GM12878 (cell line): Measurements from ENCODE around the gene CCR5AS.

Experiments used
- CEBPB ChIP-seq, 2 experiments: fragments of 150-350 bp in 1 of 2; IDR thresholded peaks; 2 replicates each; pipeline ENCODE4 v1.6.1; 2012 to 2014; ENCODE audit warnings: low read depth in 2 of 2, low read length in 2 of 2, borderline replicate concordance in 1 of 2, inconsistent platforms in 1 of 2
- CTCF ChIP-seq, 3 experiments: IDR thresholded peaks in 2 of 3; conservative IDR thresholded peaks in 1 of 3; 2 replicates each; pipeline ENCODE4 v1.5.1; 2011; ENCODE audit warnings: low read depth in 3 of 3, low read length in 3 of 3, mild to moderate bottlenecking in 3 of 3, control low read depth in 2 of 3, moderate library complexity in 2 of 3, inconsistent platforms in 1 of 3, mixed read lengths in 1 of 3; ENCODE audit not compliant: control insufficient read depth in 2 of 3, insufficient read depth in 1 of 3; ENCODE audit errors: extremely low read depth in 1 of 3
- EZH2 ChIP-seq: IDR thresholded peaks from 2 replicates; pipeline ENCODE4 v1.6.1; 2012; ENCODE audit warnings: low read depth, mild to moderate bottlenecking, control low read depth, inconsistent platforms, low read length, borderline replicate concordance; ENCODE audit not compliant: control insufficient read depth
- KDM1A ChIP-seq: fragments of 200-600 bp; sonication (generic); IDR thresholded peaks from 2 replicates; pipeline ENCODE4 v1.6.1; 2016; ENCODE audit warnings: borderline replicate concordance
- SUZ12 ChIP-seq: fragments of 200-600 bp; sonication (generic); IDR thresholded peaks from one replicate; pipeline ENCODE4 v1.6.1; 2018; ENCODE audit warnings: antibody characterized with exemption, mild to moderate bottlenecking; ENCODE audit not compliant: unreplicated experiment
- TAF1 ChIP-seq: IDR thresholded peaks from 2 replicates; pipeline ENCODE4 v1.6.1; 2011; ENCODE audit warnings: mild to moderate bottlenecking, low read depth, low read length, borderline replicate concordance
- YY1 ChIP-seq: IDR thresholded peaks from 2 replicates; pipeline ENCODE4 v1.6.1; 2011; ENCODE audit warnings: low read depth, mild to moderate bottlenecking, low read length
- ZSCAN29 ChIP-seq: fragments of 450-650 bp; IDR thresholded peaks from 2 replicates; pipeline ENCODE4 v1.6.1; 2017; ENCODE audit warnings: mild to moderate bottlenecking, moderate library complexity

- TF ChIP-seq KDM1A (no peak), CTCF (IDR thresholded peaks at IDR 0.05 in 2 of 3, conservative IDR thresholded peaks at IDR 0.05 in 1 of 3; ENCODE audit: control insufficient read depth in 2 of 3, extremely low read depth in 1 of 3, insufficient read depth in 1 of 3, low read depth in 3 of 3, low read length in 3 of 3) (no peak), ZSCAN29 (no peak), TAF1 (no peak), YY1 (no peak), EZH2 (no peak), CEBPB (IDR thresholded peaks at IDR 0.05; ENCODE audit: borderline replicate concordance in 1 of 2, low read depth in 2 of 2, low read length in 2 of 2) (no peak), SUZ12 (no peak)
These were observed 31.1 kb downstream of the CCR5AS start for GRCh38 chr3:46375814-46376213.
